IMR-90 (cell line): ENCODE data around the gene C11orf42. TPM values are rescaled to one million over a fixed set of nuclear protein-coding genes. Genes with fewer than 3 reads are reported as not detected.

Experiments used
- ATAC-seq: fragments of 200-7000 bp; cut with Tn5 transposase; 2 replicates; pipeline ENCODE4 v1.9.1; 2020; ENCODE audit warnings: low read depth, mild to moderate bottlenecking, moderate library complexity
- BruUV-seq: library from RNA; stranded (reverse); fragments of 400-500 nt; replicated peaks from 2 replicates; lab custom pipeline; 2021; lab: Mats Ljungman, UMichigan
- CTCF ChIA-PET: fragments of 300-600 bp; formaldehyde crosslinking; extraction: SDS; loops from one replicate; lab custom pipeline; 2021; ENCODE audit warnings: antibody characterized with exemption; lab: Yijun Ruan, JAX
- POLR2A ChIA-PET: fragments of 300-600 bp; sonication (Branson Sonifier 250); formaldehyde crosslinking; loops from one replicate; lab custom pipeline; 2022; ENCODE audit warnings: antibody characterized with exemption; ENCODE audit not compliant: unreplicated experiment; lab: Charles Lee
- DNase-seq: peaks from one replicate; pipeline ENCODE4 v3.0.0; 2013
- H2AFZ ChIP-seq: replicated peaks from 2 replicates; pipeline ENCODE3; 2013; ENCODE audit warnings: low read length, mild to moderate bottlenecking; ENCODE audit not compliant: poor library complexity
- H2AK5ac ChIP-seq: 2 replicates; pipeline ENCODE4 v1.6.1; 2013; ENCODE audit warnings: low read depth, low read length, inconsistent platforms
- H2AK9ac ChIP-seq: replicated peaks from 2 replicates; pipeline ENCODE3; 2013; ENCODE audit warnings: mild to moderate bottlenecking, low read depth, low read length, moderate library complexity; ENCODE audit not compliant: poor library complexity
- H2BK120ac ChIP-seq: 2 replicates; pipeline ENCODE4 v1.6.1; 2013; ENCODE audit warnings: low read depth, low read length, inconsistent platforms
- H2BK15ac ChIP-seq: 3 replicates; pipeline ENCODE4 v1.6.1; 2013; ENCODE audit warnings: low read depth, low read length, inconsistent platforms
- H2BK20ac ChIP-seq: 2 replicates; pipeline ENCODE4 v1.6.1; 2013; ENCODE audit warnings: low read depth, mild to moderate bottlenecking, inconsistent platforms, low read length, moderate library complexity
- H2BK5ac ChIP-seq: 2 replicates; pipeline ENCODE4 v1.6.1; 2013; ENCODE audit warnings: mild to moderate bottlenecking, low read depth, low read length, inconsistent platforms; ENCODE audit not compliant: poor library complexity, severe bottlenecking
- H3K14ac ChIP-seq: replicated peaks from 2 replicates; pipeline ENCODE4 v1.6.1; 2013; ENCODE audit warnings: low read depth, low read length, inconsistent platforms
- H3K18ac ChIP-seq: 2 replicates; pipeline ENCODE4 v1.6.1; 2013; ENCODE audit warnings: low read depth, low read length, control low read depth
- H3K23ac ChIP-seq: 2 replicates; pipeline ENCODE4 v1.6.1; 2013; ENCODE audit warnings: low read depth, low read length, inconsistent platforms
- H3K27ac ChIP-seq: 2 replicates; pipeline ENCODE4 v1.5.1; 2013; ENCODE audit warnings: mild to moderate bottlenecking, control low read depth, low read length; ENCODE audit not compliant: insufficient read depth
- H3K27me3 ChIP-seq: 2 replicates; pipeline ENCODE4 v1.6.1; 2013; ENCODE audit warnings: low read length; ENCODE audit not compliant: control insufficient read depth, insufficient read depth
- H3K36me3 ChIP-seq: 2 replicates; pipeline ENCODE4 v1.6.1; 2013; ENCODE audit warnings: low read length, mixed read lengths; ENCODE audit not compliant: control insufficient read depth, insufficient read depth
- H3K4ac ChIP-seq: 2 replicates; pipeline ENCODE4 v1.6.1; 2013; ENCODE audit warnings: low read depth, low read length, inconsistent platforms
- H3K4me1 ChIP-seq: 2 replicates; pipeline ENCODE4 v1.6.1; 2013; ENCODE audit warnings: low read length, mixed read lengths; ENCODE audit not compliant: control insufficient read depth, insufficient read depth
- H3K4me2 ChIP-seq: 2 replicates; pipeline ENCODE4 v1.6.1; 2013; ENCODE audit warnings: low read depth, mild to moderate bottlenecking, control low read depth, low read length, moderate library complexity
- H3K4me3 ChIP-seq: 2 replicates; pipeline ENCODE4 v1.5.1; 2013; ENCODE audit warnings: low read depth, mild to moderate bottlenecking, control low read depth, low read length, moderate library complexity; ENCODE audit not compliant: insufficient read depth
- H3K56ac ChIP-seq: 2 replicates; pipeline ENCODE4 v1.6.1; 2013; ENCODE audit warnings: low read length, inconsistent platforms; ENCODE audit not compliant: insufficient read depth; ENCODE audit errors: extremely low read depth
- H3K79me1 ChIP-seq, 2 experiments: 2 replicates each; pipeline ENCODE4 v1.6.1; 2013; ENCODE audit warnings: low read length in 2 of 2, inconsistent platforms in 1 of 2, low read depth in 1 of 2
- H3K9ac ChIP-seq: 2 replicates; pipeline ENCODE4 v1.6.1; 2013; ENCODE audit warnings: low read depth, low read length, control low read depth
- H3K9me1 ChIP-seq: 2 replicates; pipeline ENCODE4 v1.6.1; 2013; ENCODE audit warnings: low read length, inconsistent platforms; ENCODE audit not compliant: insufficient read depth
- H3K9me3 ChIP-seq: 2 replicates; pipeline ENCODE4 v1.6.1; 2013; ENCODE audit warnings: low read length; ENCODE audit not compliant: control insufficient read depth, insufficient read depth
- H4K20me1 ChIP-seq: 2 replicates; pipeline ENCODE4 v1.6.1; 2013; ENCODE audit warnings: low read length, inconsistent platforms; ENCODE audit not compliant: insufficient read depth
- H4K5ac ChIP-seq: 2 replicates; pipeline ENCODE4 v1.6.1; 2013; ENCODE audit warnings: mild to moderate bottlenecking, low read depth, low read length, control low read depth
- H4K8ac ChIP-seq, 2 experiments: 2 replicates each; pipeline ENCODE4 v1.6.1; 2013; ENCODE audit warnings: low read depth in 2 of 2, low read length in 2 of 2, control low read depth in 1 of 2, inconsistent platforms in 1 of 2
- H4K91ac ChIP-seq: 2 replicates; pipeline ENCODE4 v1.6.1; 2013; ENCODE audit warnings: low read depth, low read length, inconsistent platforms; ENCODE audit not compliant: insufficient read depth
- CEBPB ChIP-seq: IDR thresholded peaks from 2 replicates; pipeline ENCODE4 v1.6.1; 2012; ENCODE audit warnings: low read depth, low read length, improper control_type of control experiment
- RFX5 ChIP-seq: IDR thresholded peaks from 2 replicates; pipeline ENCODE4 v1.8.0; 2012; ENCODE audit warnings: low read depth, mild to moderate bottlenecking, low read length, moderate library complexity
- WGBS, 2 experiments: methylation state at CpG; one replicate each; pipeline versions ENCODE4 v1.1.5 to v1.1.7; 2013; ENCODE audit warnings: missing lambda C conversion rate in 2 of 2; ENCODE audit not compliant: insufficient read length in 1 of 2; ENCODE audit errors: extremely low coverage in 2 of 2; 5-methylcytosine and 5-hydroxymethylcytosine counted together
- dilution Hi-C: fragments of 300-500 bp; cut with HindIII; formaldehyde crosslinking; loops from one replicate; pipeline ENCODE4 v1.14.3; 2018; ENCODE audit warnings: low sequenced_read_pairs; ENCODE audit not compliant: unreplicated experiment
- in situ Hi-C: fragments of 300-500 bp; cut with MboI; formaldehyde crosslinking; loops from 3 replicates; pipeline ENCODE4 v1.14.3; 2019; ENCODE audit warnings: low sequenced_read_pairs, inconsistent platforms, mixed read lengths
- intact Hi-C: fragments of 100-400 bp; cut with micrococcal nuclease; formaldehyde crosslinking; loops from 2 replicates; pipeline ENCODE4 v1.10.0; 2022
- polyA plus RNA-seq, 3 experiments: library from polyadenylated mRNA; depleted of rRNA; stranded (reverse); fragments of >200 nt; gene quantifications; 2 replicates each; pipeline ENCODE4 v1.2.3, GENCODE V29; 2012; ENCODE audit warnings: low replicate concordance in 1 of 3
- total RNA-seq: library from RNA; depleted of rRNA; stranded (reverse); fragments of >200 nt; gene quantifications from 2 replicates; pipeline ENCODE4 v1.2.3, GENCODE V29; 2012
- TF ChIP-seq, protein P1 (sequence below): fragments of 150-350 bp; IDR thresholded peaks from 2 replicates; pipeline ENCODE4 v1.6.1; 2016; ENCODE audit warnings: low read depth, mild to moderate bottlenecking, low read length, moderate library complexity, borderline replicate concordance

Gene C11orf42
- total and polyA plus RNA-seq, 2 of the 4 experiments (the other 2 are of a cell fraction), result not detected

DNA sequence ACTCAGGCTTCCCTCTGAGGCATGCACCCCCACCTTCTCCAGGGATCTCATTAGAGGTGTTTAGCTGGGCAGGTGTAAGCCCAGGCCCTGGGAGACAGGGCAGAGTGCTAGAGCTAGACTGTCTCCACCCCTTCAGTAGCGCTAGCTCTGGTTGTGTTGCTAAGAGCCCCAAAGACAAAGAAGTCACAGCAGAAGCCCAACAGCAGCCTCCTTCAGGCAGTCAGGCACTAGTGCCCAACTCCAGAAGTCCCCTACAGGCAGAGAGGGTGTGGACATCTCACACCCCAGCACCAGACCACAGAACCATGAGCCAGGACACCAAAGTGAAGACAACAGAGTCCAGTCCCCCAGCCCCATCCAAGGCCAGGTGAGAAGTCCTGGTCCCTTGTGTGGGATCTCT, 33.5 kb downstream of the C11orf42 start, which contains the start of gene CNGA4:
TSS of gene CNGA4 (plus strand) at position 188 of the 400 bp plus-strand sequence. CDS start at position 306, 118 bp downstream.
- Histone ChIP-seq H3K9ac (no peak within 1 kb of the TSS), H2AK9ac (no peak within 1 kb of the TSS), H2AK5ac (no peak within 1 kb of the TSS), H3K27me3 (peaks cover 23% of the 10 kb centered on the region), H3K79me1 (peaks cover 5 to 8% of the 10 kb centered on the region in 2 experiments; a peak in 3 of 4 replicates), H3K18ac (no peak within 1 kb of the TSS), H3K4me1 (no peaks in the 10 kb centered on the region), H3K27ac (no peak within 1 kb of the TSS), H3K23ac (no peak within 1 kb of the TSS), H3K56ac (no peak within 1 kb of the TSS), H3K4me2 (no peak within 1 kb of the TSS), H3K14ac (no peak within 1 kb of the TSS), H3K4ac (no peak within 1 kb of the TSS), H3K9me3 (no peaks in the 10 kb centered on the region), H2BK5ac (no peak within 1 kb of the TSS), H4K91ac (no peak within 1 kb of the TSS), H3K9me1 (0 out of 2 replicates have a peak, but pooled peaks cover under 1% of the 10 kb centered on the region), H4K20me1 (no peaks in the 10 kb centered on the region), H4K8ac (no peak within 1 kb of the TSS), H2BK20ac (no peak within 1 kb of the TSS), H3K4me3 (no peak within 1 kb of the TSS), H2AFZ (no peak within 1 kb of the TSS), H2BK15ac (no peak within 1 kb of the TSS), H2BK120ac (no peak within 1 kb of the TSS), H3K36me3 (no peaks in the 10 kb centered on the region), H4K5ac (no peak within 1 kb of the TSS)
- POLR2A ChIA-PET, result no interaction called here
- no TSS peak for BruUV-seq
- CTCF ChIA-PET, result interaction anchor here (1.9 kb wide), 1 partner anchor 124 kb away, joined by 4 read pairs; no protein-coding TSS in a partner anchor
- intact Hi-C loops, result no loop called here
- in situ Hi-C loops, result no loop called here
- ATAC-seq (no peak), DNase-seq (no peak)
- no CpG with 5 or more reads among the region's 1 CpG for WGBS, 2 experiments
- dilution Hi-C loops, result no loop called here
- TF ChIP-seq, protein P1, sequence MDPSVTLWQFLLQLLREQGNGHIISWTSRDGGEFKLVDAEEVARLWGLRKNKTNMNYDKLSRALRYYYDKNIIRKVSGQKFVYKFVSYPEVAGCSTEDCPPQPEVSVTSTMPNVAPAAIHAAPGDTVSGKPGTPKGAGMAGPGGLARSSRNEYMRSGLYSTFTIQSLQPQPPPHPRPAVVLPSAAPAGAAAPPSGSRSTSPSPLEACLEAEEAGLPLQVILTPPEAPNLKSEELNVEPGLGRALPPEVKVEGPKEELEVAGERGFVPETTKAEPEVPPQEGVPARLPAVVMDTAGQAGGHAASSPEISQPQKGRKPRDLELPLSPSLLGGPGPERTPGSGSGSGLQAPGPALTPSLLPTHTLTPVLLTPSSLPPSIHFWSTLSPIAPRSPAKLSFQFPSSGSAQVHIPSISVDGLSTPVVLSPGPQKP, result no peak
- TF ChIP-seq CEBPB, result no peak
- no peak for TF ChIP-seq RFX5
